Ishikawa (cell line): ENCODE results near the gene CD101.

Experiments used
- CEBPB ChIP-seq: IDR thresholded peaks from 2 replicates; pipeline ENCODE4 v1.6.1; 2012
- CREB1 ChIP-seq: IDR thresholded peaks from 2 replicates; pipeline ENCODE4 v1.6.1; 2012; ENCODE audit warnings: low read depth
- EGR1 ChIP-seq: IDR thresholded peaks from 2 replicates; pipeline ENCODE4 v1.6.1; 2012
- EP300 ChIP-seq: IDR thresholded peaks from 2 replicates; pipeline ENCODE4 v1.6.1; 2012; ENCODE audit warnings: borderline replicate concordance
- FOXM1 ChIP-seq: IDR thresholded peaks from 2 replicates; pipeline ENCODE4 v1.6.1; 2012; ENCODE audit warnings: low read depth, borderline replicate concordance
- NFIC ChIP-seq: IDR thresholded peaks from 2 replicates; pipeline ENCODE4 v1.6.1; 2012
- RAD21 ChIP-seq: IDR thresholded peaks from 2 replicates; pipeline ENCODE4 v1.6.1; 2012; ENCODE audit warnings: low read depth
- TAF1 ChIP-seq: IDR thresholded peaks from 2 replicates; pipeline ENCODE4 v1.6.1; 2012; ENCODE audit warnings: low read depth, mild to moderate bottlenecking
- TCF12 ChIP-seq: IDR thresholded peaks from 2 replicates; pipeline ENCODE4 v1.6.1; 2012; ENCODE audit warnings: low read depth
- TEAD4 ChIP-seq: IDR thresholded peaks from 2 replicates; pipeline ENCODE4 v1.6.1; 2012
- YY1 ChIP-seq: IDR thresholded peaks from 2 replicates; pipeline ENCODE4 v1.6.1; 2012; ENCODE audit warnings: low read depth
- ZBTB7A ChIP-seq: IDR thresholded peaks from 2 replicates; pipeline ENCODE4 v1.6.1; 2012; ENCODE audit warnings: low read depth
- TF ChIP-seq, protein P1 (sequence below): IDR thresholded peaks from 2 replicates; pipeline ENCODE4 v1.6.1; 2012; ENCODE audit warnings: low read depth, mild to moderate bottlenecking
- TF ChIP-seq, protein P2 (sequence below): IDR thresholded peaks from 2 replicates; pipeline ENCODE4 v1.6.1; 2012
- TF ChIP-seq, protein P3 (sequence below): IDR thresholded peaks from 2 replicates; pipeline ENCODE4 v1.6.1; 2012

CD101 gene

DNA sequence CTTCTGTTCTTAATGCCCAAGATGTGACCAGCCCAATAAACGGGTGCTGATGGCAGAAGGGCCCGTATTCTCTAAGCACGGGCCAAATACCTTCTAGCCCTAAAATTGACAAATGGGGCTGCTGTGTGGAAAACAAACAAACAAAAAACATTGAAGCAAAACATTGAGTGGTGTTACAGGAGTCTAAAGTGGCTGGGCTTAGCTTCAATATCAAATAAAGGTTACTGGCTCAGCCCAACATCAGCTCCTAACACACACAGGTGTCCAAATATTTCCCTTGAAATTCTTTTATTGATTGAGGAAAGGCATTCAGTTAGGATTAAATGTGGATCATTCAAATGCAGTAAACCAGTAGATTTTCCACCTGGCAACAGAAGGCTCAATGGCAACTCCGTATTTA, 45.2 kb downstream of the CD101 start:
- no peak for TF ChIP-seq CEBPB
- TF ChIP-seq, protein P1, sequence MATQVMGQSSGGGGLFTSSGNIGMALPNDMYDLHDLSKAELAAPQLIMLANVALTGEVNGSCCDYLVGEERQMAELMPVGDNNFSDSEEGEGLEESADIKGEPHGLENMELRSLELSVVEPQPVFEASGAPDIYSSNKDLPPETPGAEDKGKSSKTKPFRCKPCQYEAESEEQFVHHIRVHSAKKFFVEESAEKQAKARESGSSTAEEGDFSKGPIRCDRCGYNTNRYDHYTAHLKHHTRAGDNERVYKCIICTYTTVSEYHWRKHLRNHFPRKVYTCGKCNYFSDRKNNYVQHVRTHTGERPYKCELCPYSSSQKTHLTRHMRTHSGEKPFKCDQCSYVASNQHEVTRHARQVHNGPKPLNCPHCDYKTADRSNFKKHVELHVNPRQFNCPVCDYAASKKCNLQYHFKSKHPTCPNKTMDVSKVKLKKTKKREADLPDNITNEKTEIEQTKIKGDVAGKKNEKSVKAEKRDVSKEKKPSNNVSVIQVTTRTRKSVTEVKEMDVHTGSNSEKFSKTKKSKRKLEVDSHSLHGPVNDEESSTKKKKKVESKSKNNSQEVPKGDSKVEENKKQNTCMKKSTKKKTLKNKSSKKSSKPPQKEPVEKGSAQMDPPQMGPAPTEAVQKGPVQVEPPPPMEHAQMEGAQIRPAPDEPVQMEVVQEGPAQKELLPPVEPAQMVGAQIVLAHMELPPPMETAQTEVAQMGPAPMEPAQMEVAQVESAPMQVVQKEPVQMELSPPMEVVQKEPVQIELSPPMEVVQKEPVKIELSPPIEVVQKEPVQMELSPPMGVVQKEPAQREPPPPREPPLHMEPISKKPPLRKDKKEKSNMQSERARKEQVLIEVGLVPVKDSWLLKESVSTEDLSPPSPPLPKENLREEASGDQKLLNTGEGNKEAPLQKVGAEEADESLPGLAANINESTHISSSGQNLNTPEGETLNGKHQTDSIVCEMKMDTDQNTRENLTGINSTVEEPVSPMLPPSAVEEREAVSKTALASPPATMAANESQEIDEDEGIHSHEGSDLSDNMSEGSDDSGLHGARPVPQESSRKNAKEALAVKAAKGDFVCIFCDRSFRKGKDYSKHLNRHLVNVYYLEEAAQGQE = no peak

DNA sequence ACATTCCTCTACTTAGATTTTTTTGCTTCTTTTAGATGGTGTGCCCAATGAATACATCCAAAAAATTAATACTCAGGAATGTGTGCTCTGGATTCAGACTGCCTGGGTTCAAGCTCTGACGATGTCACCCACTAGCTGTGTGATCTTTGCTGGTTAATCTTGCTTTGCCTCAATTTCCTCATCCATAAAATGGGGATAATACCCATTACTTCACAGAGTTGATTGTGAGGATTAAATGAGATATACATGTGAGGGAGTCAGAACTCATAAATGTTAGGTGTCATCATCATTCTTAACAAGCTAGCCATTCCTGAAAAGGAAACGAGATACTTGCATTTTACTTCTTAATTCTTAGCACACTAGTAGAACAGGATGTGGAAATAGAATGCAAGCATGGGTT, 45.7 kb downstream of the CD101 start:
- TF ChIP-seq RAD21 (no peak), TEAD4 (no peak), ZBTB7A (no peak), TCF12 (no peak), CEBPB (no peak), EP300 (no peak), EGR1 (no peak), TAF1 (no peak), FOXM1 (no peak)
- TF ChIP-seq, protein P2, sequence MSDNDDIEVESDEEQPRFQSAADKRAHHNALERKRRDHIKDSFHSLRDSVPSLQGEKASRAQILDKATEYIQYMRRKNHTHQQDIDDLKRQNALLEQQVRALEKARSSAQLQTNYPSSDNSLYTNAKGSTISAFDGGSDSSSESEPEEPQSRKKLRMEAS = no peak
- TF ChIP-seq, protein P1 = no peak

DNA sequence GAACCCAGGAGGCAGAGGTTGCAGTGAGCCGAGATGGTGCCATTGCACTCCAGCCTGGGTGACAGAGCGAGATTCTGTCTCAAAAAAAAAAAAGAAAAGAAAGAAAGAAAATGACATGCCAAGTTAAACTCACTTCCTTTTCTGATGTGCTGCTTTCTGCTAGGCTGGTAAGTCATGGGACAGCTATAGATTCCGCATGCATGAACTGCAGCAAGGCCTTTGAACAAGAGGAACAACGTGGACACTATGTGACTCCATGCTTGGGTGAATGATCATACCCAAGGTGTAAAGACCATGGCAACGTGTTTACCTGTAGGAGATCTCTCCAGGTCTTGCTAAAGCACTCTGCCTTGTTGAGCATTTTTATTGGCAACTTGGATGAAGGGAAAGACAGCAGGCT, 48.3 kb downstream of the CD101 start:
- TF ChIP-seq FOXM1 = no peak
- no peak for TF ChIP-seq NFIC
- no peak for TF ChIP-seq ZBTB7A
- TF ChIP-seq TEAD4 = no peak

GRCh38 chr1:117051224-117052064, 49.9 kb downstream of the CD101 start:
- TF ChIP-seq, protein P3, sequence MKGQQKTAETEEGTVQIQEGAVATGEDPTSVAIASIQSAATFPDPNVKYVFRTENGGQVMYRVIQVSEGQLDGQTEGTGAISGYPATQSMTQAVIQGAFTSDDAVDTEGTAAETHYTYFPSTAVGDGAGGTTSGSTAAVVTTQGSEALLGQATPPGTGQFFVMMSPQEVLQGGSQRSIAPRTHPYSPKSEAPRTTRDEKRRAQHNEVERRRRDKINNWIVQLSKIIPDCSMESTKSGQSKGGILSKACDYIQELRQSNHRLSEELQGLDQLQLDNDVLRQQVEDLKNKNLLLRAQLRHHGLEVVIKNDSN = no peak
- TF ChIP-seq RAD21 (no peak), CEBPB (no peak), TEAD4 (no peak), TCF12 (no peak), YY1 (no peak), FOXM1 (no peak), EGR1 (no peak), TAF1 (no peak), NFIC (no peak)
- TF ChIP-seq, protein P1 = no peak
- TF ChIP-seq, protein P2 = no peak

GRCh38 chr1:117054068-117054467, 52.5 kb downstream of the CD101 start:
- TF ChIP-seq YY1 (no peak), NFIC (no peak), EP300 (no peak), EGR1 (no peak), TEAD4 (no peak), CEBPB (no peak), ZBTB7A (no peak), TCF12 (no peak), RAD21 (no peak), TAF1 (no peak), FOXM1 (no peak), CREB1 (no peak)
- TF ChIP-seq, protein P1 = no peak
- TF ChIP-seq, protein P3 = no peak
- TF ChIP-seq, protein P2 = no peak
